Measurements from ENCODE around the gene SMYD3.
A peak's percentile ranks its signal among the peaks of the same experiment; 100 is the strongest.

SMYD3 gene

DNA sequence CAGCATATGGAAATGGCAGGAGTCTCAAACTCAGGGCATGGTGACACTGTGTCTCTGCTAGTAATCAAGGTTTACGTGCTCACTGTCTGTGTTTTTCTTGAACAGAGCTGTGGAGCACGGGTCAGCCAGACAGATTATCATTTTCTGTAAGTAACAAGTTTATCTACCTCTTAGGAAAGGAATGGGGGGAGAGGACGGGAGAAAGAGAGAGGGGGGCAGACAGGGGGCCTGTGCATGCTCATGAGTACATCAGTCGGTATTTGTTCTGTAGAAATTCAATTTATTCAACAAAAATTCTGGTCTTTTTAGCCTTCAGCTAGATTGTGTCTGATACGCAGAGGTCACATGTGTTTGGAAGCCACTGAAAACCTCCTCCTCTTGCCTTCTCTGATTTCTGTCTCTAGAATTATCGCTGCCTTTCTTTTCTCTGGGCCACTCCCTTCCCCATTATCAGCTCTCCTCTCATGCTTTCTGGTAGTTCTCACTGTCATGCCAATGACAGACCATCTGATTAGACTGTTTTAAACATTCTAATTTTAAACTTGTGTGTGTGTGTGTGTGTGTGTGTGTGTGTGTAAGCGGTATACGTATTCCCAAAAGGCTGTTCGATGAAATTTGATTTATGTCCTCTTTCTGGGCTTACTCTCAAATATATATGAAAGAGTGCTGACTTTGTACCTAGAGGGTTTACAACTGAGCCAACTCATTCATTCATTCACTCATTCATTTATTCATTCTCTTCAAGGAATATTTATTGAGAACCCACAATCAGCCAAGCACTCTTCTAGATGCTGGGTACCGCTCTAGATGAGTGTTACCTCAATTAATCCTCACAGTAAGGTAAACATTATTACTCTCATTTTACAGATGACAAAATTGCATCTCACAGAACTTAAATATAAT lies 715.4 kb downstream of the SMYD3 start:
- Histone ChIP-seq H3K18ac (ENCODE audit: low read depth in 1 of 2, low read length in 2 of 2) (peak overlapping the region in 1 of 2 experiments; percentile 37), H3K4ac (ENCODE audit: low read depth in 1 of 2, low read length in 2 of 2) (no peak overlapping the region), H3K4me1 (ENCODE audit: control insufficient read depth, insufficient read depth, low read depth, low read length) (peaks cover 9% of the 10 kb centered on the region), H2BK5ac (ENCODE audit: low read depth, low read length, poor library complexity, severe bottlenecking) (no peak overlapping the region), H3K4me2 (ENCODE audit: low read length, poor library complexity, severe bottlenecking) (no peak overlapping the region), H2AFZ (ENCODE audit: low read depth, low read length) (no peak overlapping the region), H3K79me1 (replicated peaks; ENCODE audit: low read length, poor library complexity, severe bottlenecking) (no peaks in the 10 kb centered on the region), H3K27ac (ENCODE audit: low read length, poor library complexity, severe bottlenecking) (no peak overlapping the region), H3K36me3 (ENCODE audit: control insufficient read depth in 1 of 2, insufficient read depth in 2 of 2, low read depth in 1 of 2, low read length in 2 of 2) (peaks cover 0 to 3% of the 10 kb centered on the region in 2 experiments), H3K27me3 (ENCODE audit: control insufficient read depth in 1 of 2, insufficient read depth in 1 of 2, low read length in 2 of 2) (no peaks in the 10 kb centered on the region), H4K91ac (ENCODE audit: low read length) (no peak overlapping the region), H3K23ac (ENCODE audit: low read length in 2 of 2) (no peak overlapping the region), H3K9ac (ENCODE audit: low read length) (no peak overlapping the region), H4K8ac (ENCODE audit: low read length) (no peak overlapping the region), H3K14ac (ENCODE audit: low read length in 2 of 2) (no peak overlapping the region), H3K4me3 (ENCODE audit: insufficient read depth in 1 of 2, low read depth in 1 of 2, low read length in 2 of 2) (no peak overlapping the region), H2BK15ac (ENCODE audit: low read depth, poor library complexity, severe bottlenecking) (no peak overlapping the region), H2BK120ac (ENCODE audit: low read depth, low read length) (no peak overlapping the region), H3K9me3 (ENCODE audit: control insufficient read depth, low read length) (no peaks in the 10 kb centered on the region), H2AK5ac (ENCODE audit: low read length, severe bottlenecking) (no peak overlapping the region), H2BK12ac (ENCODE audit: low read length in 2 of 2) (peak overlapping the region in 1 of 2 experiments; percentile 66)
- WGBS = 63% methylated on average over 7 of the region's 10 CpGs
- peak; percentile 76 for DNase-seq

DNA sequence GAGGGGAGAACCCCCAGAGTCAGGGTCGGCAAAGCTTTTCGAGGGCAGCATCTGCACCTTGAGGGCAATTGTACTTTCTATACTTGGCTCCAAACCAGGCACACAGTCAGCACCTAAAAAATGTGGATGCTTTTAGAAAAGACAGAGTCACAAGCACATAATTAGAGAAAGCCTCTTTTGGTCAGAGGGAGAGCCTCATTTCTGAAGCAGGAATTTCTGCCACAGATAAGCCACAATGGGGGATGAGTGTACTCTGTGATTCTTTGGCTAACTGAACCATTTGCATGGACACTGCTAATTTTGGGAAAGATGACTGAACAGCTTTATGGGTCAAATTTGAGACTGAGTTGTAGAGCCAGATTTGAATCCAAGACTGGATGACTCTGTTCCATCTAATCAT lies 716.6 kb downstream of the SMYD3 start:
- Histone ChIP-seq H4K91ac (ENCODE audit: low read length) (no peak overlapping the region), H3K9me3 (ENCODE audit: control insufficient read depth, low read length) (no peaks in the 10 kb centered on the region), H3K23ac (ENCODE audit: low read length in 2 of 2) (no peak overlapping the region), H3K4me1 (ENCODE audit: control insufficient read depth, insufficient read depth, low read depth, low read length) (peaks cover 9% of the 10 kb centered on the region), H2BK12ac (ENCODE audit: low read length in 2 of 2) (peak overlapping the region; percentile 14 to 70), H4K8ac (ENCODE audit: low read length) (no peak overlapping the region), H3K14ac (ENCODE audit: low read length in 2 of 2) (peak overlapping the region in 1 of 2 experiments; percentile 26), H3K79me1 (replicated peaks; ENCODE audit: low read length, poor library complexity, severe bottlenecking) (no peaks in the 10 kb centered on the region), H2BK5ac (ENCODE audit: low read depth, low read length, poor library complexity, severe bottlenecking) (no peak overlapping the region), H2BK120ac (ENCODE audit: low read depth, low read length) (no peak overlapping the region), H2BK15ac (ENCODE audit: low read depth, poor library complexity, severe bottlenecking) (no peak overlapping the region), H2AFZ (ENCODE audit: low read depth, low read length) (no peak overlapping the region), H3K4ac (ENCODE audit: low read depth in 1 of 2, low read length in 2 of 2) (no peak overlapping the region), H3K36me3 (ENCODE audit: control insufficient read depth in 1 of 2, insufficient read depth in 2 of 2, low read depth in 1 of 2, low read length in 2 of 2) (no peaks in the 10 kb centered on the region), H3K27me3 (ENCODE audit: control insufficient read depth in 1 of 2, insufficient read depth in 1 of 2, low read length in 2 of 2) (no peaks in the 10 kb centered on the region), H3K9ac (ENCODE audit: low read length) (no peak overlapping the region), H3K27ac (ENCODE audit: low read length, poor library complexity, severe bottlenecking) (no peak overlapping the region), H3K18ac (ENCODE audit: low read depth in 1 of 2, low read length in 2 of 2) (peak overlapping the region in 1 of 2 experiments; percentile 71), H2AK5ac (ENCODE audit: low read length, severe bottlenecking) (no peak overlapping the region), H3K4me2 (ENCODE audit: low read length, poor library complexity, severe bottlenecking) (no peak overlapping the region), H3K4me3 (ENCODE audit: insufficient read depth in 1 of 2, low read depth in 1 of 2, low read length in 2 of 2) (no peak overlapping the region)
- DNase-seq = no peak
- WGBS = 93% methylated on average over 2 of the region's 2 CpGs

- H3K14ac ChIP-seq (ENCODE audit: low read length in 2 of 2) = no peak overlapping the region
- no peaks in the 10 kb centered on the region for H3K79me1 ChIP-seq (replicated peaks; ENCODE audit: low read length, poor library complexity, severe bottlenecking)
- H2AK5ac ChIP-seq (ENCODE audit: low read length, severe bottlenecking) = peak overlapping the region; percentile 97
- H2BK120ac ChIP-seq (ENCODE audit: low read depth, low read length) = no peak overlapping the region
- peak overlapping the region in 1 of 2 experiments; percentile 70 for H3K23ac ChIP-seq (ENCODE audit: low read length in 2 of 2)
- DNase-seq = no peak
- peaks cover 9% of the 10 kb centered on the region for H3K4me1 ChIP-seq (ENCODE audit: control insufficient read depth, insufficient read depth, low read depth, low read length)
- H3K4ac ChIP-seq (ENCODE audit: low read depth in 1 of 2, low read length in 2 of 2) = peak overlapping the region; percentile 64 to 83
- H3K27ac ChIP-seq (ENCODE audit: low read length, poor library complexity, severe bottlenecking) = no peak overlapping the region
- no peak overlapping the region for H3K4me2 ChIP-seq (ENCODE audit: low read length, poor library complexity, severe bottlenecking)
- H2BK5ac ChIP-seq (ENCODE audit: low read depth, low read length, poor library complexity, severe bottlenecking) = peak overlapping the region; percentile 47
- peak overlapping the region; percentile 37 for H3K9ac ChIP-seq (ENCODE audit: low read length)
- peak overlapping the region; percentile 59 for H4K91ac ChIP-seq (ENCODE audit: low read length)
- no peak overlapping the region for H2AFZ ChIP-seq (ENCODE audit: low read depth, low read length)
- H3K27me3 ChIP-seq (ENCODE audit: control insufficient read depth in 1 of 2, insufficient read depth in 1 of 2, low read length in 2 of 2) = no peaks in the 10 kb centered on the region
- peak overlapping the region; percentile 87 to 90 for H2BK12ac ChIP-seq (ENCODE audit: low read length in 2 of 2)
- H3K9me3 ChIP-seq (ENCODE audit: control insufficient read depth, low read length) = no peaks in the 10 kb centered on the region
- 98% methylated on average over 10 of the region's 10 CpGs for WGBS
- no peak overlapping the region for H4K8ac ChIP-seq (ENCODE audit: low read length)
- H3K18ac ChIP-seq (ENCODE audit: low read depth in 1 of 2, low read length in 2 of 2) = peak overlapping the region; percentile 4 to 80
- H3K4me3 ChIP-seq (ENCODE audit: insufficient read depth in 1 of 2, low read depth in 1 of 2, low read length in 2 of 2) = no peak overlapping the region
- H3K36me3 ChIP-seq (ENCODE audit: control insufficient read depth in 1 of 2, insufficient read depth in 2 of 2, low read depth in 1 of 2, low read length in 2 of 2) = no peaks in the 10 kb centered on the region
- H2BK15ac ChIP-seq (ENCODE audit: low read depth, poor library complexity, severe bottlenecking) = no peak overlapping the region
These were observed 718.2 kb downstream of the SMYD3 start for GRCh38 chr1:245788886-245789285.

DNA sequence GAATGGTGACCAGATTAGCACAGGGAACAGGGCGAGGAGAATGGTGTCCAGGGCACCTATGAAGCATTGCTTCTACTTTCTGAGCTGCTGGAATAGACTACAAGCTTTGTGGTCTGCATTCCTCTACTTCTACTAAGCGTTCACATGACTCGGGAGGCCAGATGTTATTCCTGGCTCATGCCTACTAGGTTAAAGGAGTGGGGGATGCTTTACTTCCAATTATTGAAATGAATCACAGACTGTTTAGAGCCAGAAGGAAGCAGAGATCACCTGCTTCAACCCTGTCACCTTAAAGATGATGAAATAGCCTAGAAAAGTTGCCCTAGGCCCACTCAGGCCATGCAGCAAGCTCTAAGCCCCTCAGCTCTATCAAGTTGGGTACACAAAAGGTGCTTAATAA lies 718.8 kb downstream of the SMYD3 start:
- Histone ChIP-seq H2AFZ (ENCODE audit: low read depth, low read length) (peak overlapping the region; percentile 36), H2BK5ac (ENCODE audit: low read depth, low read length, poor library complexity, severe bottlenecking) (peak overlapping the region; percentile 84), H3K4me2 (ENCODE audit: low read length, poor library complexity, severe bottlenecking) (no peak overlapping the region), H2BK12ac (ENCODE audit: low read length in 2 of 2) (peak overlapping the region; percentile 97 to 100), H3K4me1 (ENCODE audit: control insufficient read depth, insufficient read depth, low read depth, low read length) (peaks cover 9% of the 10 kb centered on the region), H2BK15ac (ENCODE audit: low read depth, poor library complexity, severe bottlenecking) (no peak overlapping the region), H3K27me3 (ENCODE audit: control insufficient read depth in 1 of 2, insufficient read depth in 1 of 2, low read length in 2 of 2) (no peaks in the 10 kb centered on the region), H3K4me3 (ENCODE audit: insufficient read depth in 1 of 2, low read depth in 1 of 2, low read length in 2 of 2) (peak overlapping the region in 1 of 2 experiments; percentile 1), H4K8ac (ENCODE audit: low read length) (peak overlapping the region; percentile 99), H4K91ac (ENCODE audit: low read length) (peak overlapping the region; percentile 100), H3K14ac (ENCODE audit: low read length in 2 of 2) (peak overlapping the region in 1 of 2 experiments; percentile 97), H3K79me1 (replicated peaks; ENCODE audit: low read length, poor library complexity, severe bottlenecking) (no peaks in the 10 kb centered on the region), H3K18ac (ENCODE audit: low read depth in 1 of 2, low read length in 2 of 2) (peak overlapping the region; percentile 92 to 96), H3K36me3 (ENCODE audit: control insufficient read depth in 1 of 2, insufficient read depth in 2 of 2, low read depth in 1 of 2, low read length in 2 of 2) (no peaks in the 10 kb centered on the region), H3K23ac (ENCODE audit: low read length in 2 of 2) (no peak overlapping the region), H2AK5ac (ENCODE audit: low read length, severe bottlenecking) (peak overlapping the region; percentile 97), H3K9me3 (ENCODE audit: control insufficient read depth, low read length) (no peaks in the 10 kb centered on the region), H3K4ac (ENCODE audit: low read depth in 1 of 2, low read length in 2 of 2) (peak overlapping the region; percentile 94 to 95), H3K27ac (ENCODE audit: low read length, poor library complexity, severe bottlenecking) (peak overlapping the region; percentile 89), H3K9ac (ENCODE audit: low read length) (peak overlapping the region; percentile 48), H2BK120ac (ENCODE audit: low read depth, low read length) (no peak overlapping the region)
- 73% methylated on average over 1 of the region's 3 CpGs for WGBS
- peak; percentile 89 for DNase-seq
